HL-60 (cell line): ENCODE results near the gene B4GALT2.

Experiments
- DNase-seq, 2 experiments: peaks; one replicate each; pipeline ENCODE4 v3.0.0-alpha.2; 2010 to 2020; ENCODE audit warnings: low read depth in 1 of 2, low spot score in 1 of 2
- H3K27ac ChIP-seq: fragments of 250-450 bp; sonication (Bioruptor Pico); replicated peaks from 2 replicates; pipeline ENCODE4 v1.5.1; 2020; ENCODE audit warnings: mild to moderate bottlenecking, moderate library complexity
- H3K27me3 ChIP-seq: fragments of 250-450 bp; sonication (Bioruptor Pico); 2 replicates; pipeline ENCODE4 v1.5.1; 2021; ENCODE audit warnings: mild to moderate bottlenecking, moderate library complexity; ENCODE audit not compliant: insufficient read depth, poor library complexity, severe bottlenecking
- H3K4me3 ChIP-seq: replicated peaks from 2 replicates; pipeline ENCODE4 v1.5.1; 2011; ENCODE audit warnings: mild to moderate bottlenecking, control low read depth, low read length; ENCODE audit not compliant: insufficient read depth
- CTCF ChIP-seq: IDR thresholded peaks from one replicate; pipeline ENCODE4 v1.5.1; 2011; ENCODE audit warnings: low read length, control low read depth, inconsistent platforms; ENCODE audit not compliant: insufficient read depth
- GABPA ChIP-seq: IDR thresholded peaks from 2 replicates; pipeline ENCODE4 v1.6.1; 2012; ENCODE audit warnings: low read depth
- POLR2AphosphoS5 ChIP-seq: IDR thresholded peaks from 2 replicates; pipeline ENCODE4 v1.6.1; 2012; ENCODE audit warnings: low read depth
- REST ChIP-seq: IDR thresholded peaks from 2 replicates; pipeline ENCODE4 v1.6.1; 2012; ENCODE audit warnings: low read depth; ENCODE audit not compliant: insufficient replicate concordance
- SPI1 ChIP-seq: IDR thresholded peaks from 2 replicates; pipeline ENCODE4 v1.6.1; 2012; ENCODE audit warnings: low read depth, mild to moderate bottlenecking, borderline replicate concordance

Gene B4GALT2

GRCh38 chr1:43958351-43959255 lies 20.4 kb upstream of the B4GALT2 start:
- Histone ChIP-seq H3K4me3 (no peak overlapping the region), H3K27me3 (no peaks in the 10 kb centered on the region), H3K27ac (no peak overlapping the region)
- TF ChIP-seq REST (no peak), CTCF (no peak), SPI1 (no peak), GABPA (no peak), POLR2AphosphoS5 (no peak)
- no peak for DNase-seq

- no peak overlapping the region for H3K27ac ChIP-seq
- TF ChIP-seq POLR2AphosphoS5 (no peak), REST (no peak), SPI1 (no peak), GABPA (no peak), CTCF (no peak)
- H3K4me3 ChIP-seq: no peak overlapping the region
- no peak for DNase-seq
- H3K27me3 ChIP-seq: no peaks in the 10 kb centered on the region
Observed at GRCh38 chr1:43960798-43961197, 18.2 kb upstream of the B4GALT2 start.

- Histone ChIP-seq H3K4me3 (no peak overlapping the region), H3K27me3 (no peaks in the 10 kb centered on the region), H3K27ac (no peak overlapping the region)
- TF ChIP-seq POLR2AphosphoS5 (no peak), SPI1 (no peak), CTCF (no peak), REST (no peak), GABPA (no peak)
- DNase-seq: no peak
Observed at GRCh38 chr1:43961692-43962091, 17.3 kb upstream of the B4GALT2 start.
